ENCODE data around the gene KCNT2. TPM values are rescaled to one million over a fixed set of nuclear protein-coding genes. Genes with fewer than 3 reads are reported as not detected.
"Not testable (repeated sequence)": the region's sequence is repeated elsewhere in the genome, so short reads cannot be mapped to it uniquely, and the experiment has no call there.

KCNT2 gene
- under 1 TPM; 0.79 to 0.98 TPM for total RNA-seq
- long read RNA-seq, partial matches to known transcripts: 1 of 1 reads
- long read RNA-seq, other reads (novel, unspliced or antisense): 0 of 1 reads

DNA sequence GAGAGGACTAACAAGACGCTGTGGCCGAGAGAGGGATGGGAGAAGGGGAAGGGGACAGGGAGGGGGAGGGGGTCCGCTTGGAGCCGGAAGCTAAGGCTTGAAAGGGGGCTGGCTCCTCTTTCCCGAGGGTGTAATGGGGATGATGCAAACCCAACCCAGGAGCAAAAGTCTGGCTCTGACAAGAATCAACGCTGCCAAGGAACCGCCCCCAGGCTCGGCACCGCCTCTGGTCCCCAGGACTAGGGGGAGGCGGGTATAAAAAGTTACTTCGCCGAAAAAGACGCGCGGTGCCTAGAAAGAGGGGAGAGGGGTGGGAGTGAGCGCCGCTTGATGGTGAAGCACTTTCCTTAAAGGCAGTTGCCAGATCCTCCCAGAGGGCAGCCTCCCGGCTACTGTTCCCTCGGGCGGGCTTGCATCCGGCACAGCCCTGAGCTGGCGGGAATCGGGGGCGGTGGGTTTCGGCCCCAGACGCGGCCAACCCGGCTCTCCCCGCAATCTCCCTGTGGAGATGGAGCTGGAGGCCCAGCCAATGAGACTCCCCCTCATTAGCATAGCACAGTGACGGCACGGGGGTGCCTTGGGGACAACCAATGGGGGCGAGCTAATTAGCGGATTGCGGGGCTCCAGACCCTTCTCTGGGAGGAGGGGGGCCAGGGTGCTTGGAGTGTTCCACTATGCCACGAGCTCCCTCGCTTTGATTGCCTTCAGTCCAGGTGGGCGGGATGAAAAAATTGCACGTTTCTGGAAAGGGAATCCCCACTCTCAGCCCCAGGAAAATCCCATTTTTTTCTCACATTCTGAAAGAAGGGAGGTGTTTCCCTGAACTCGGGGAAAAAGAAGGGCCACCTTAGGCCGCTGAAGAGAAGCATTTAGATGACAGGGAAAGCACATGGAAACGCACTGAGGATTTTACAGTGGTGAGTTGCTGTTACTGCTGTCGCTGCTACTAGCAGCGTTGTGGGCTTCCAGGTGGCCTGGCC lies at the start of gene KCNT2:
Gene KCNT2 (minus strand): TSS at position 51 of the 980 bp plus-strand sequence. CDS start 131 bp downstream, outside the sequence.
- intact Hi-C loops (cut with DNase I, micrococcal nuclease): no loop called here
- DNase-seq: peak; percentile 22 to 28
- ATAC-seq: no peak

DNA sequence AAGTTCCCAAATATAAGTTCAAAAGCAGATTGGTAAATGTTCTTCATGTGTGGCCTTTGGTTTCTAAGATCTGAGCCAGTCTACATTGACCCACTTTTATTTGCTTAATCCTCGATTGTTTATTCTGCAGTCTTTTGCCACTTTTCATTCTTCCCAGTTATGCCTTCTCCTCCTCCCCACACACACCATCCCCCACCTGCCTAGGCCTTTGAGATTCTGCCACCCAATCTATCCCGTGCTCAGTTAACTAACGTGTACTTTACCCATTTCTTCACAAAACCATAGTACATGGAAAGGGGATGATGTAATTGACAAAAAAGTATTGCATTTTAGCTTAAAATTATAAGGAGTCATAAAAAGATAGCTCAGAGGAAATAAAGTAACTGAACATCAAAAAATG lies 47.3 kb upstream of the KCNT2 start:
- no peak for DNase-seq
- no peak for ATAC-seq

DNA sequence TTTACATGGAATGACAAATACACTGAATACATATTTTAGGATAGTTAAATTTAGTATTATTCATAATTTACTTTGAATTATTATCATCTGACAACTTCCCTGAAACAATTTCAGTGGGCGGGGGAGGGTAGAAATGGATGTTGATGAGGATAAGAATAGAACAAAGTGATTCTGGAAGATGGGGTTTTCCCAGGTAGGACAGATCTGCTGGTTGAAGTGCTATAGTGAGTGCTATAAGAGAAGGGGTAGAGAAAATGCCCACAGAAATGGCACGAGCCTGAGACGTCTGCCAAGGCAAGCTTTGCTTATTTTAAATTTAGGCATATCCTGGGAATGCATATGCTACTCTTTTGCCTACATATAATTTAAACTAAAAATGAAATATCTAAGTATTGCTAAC lies 46.8 kb upstream of the KCNT2 start:
- intact Hi-C loops (cut with DNase I, micrococcal nuclease): no loop called here
- no peak for DNase-seq
- ATAC-seq: no peak

More for the DNA sequence above, 47.3 kb upstream of the KCNT2 start:
- intact Hi-C loops (cut with DNase I, micrococcal nuclease): no loop called here

- ATAC-seq (no peak), DNase-seq (no peak)
- intact Hi-C loops (cut with DNase I, micrococcal nuclease): no loop called here
These were observed 46.0 kb upstream of the KCNT2 start for GRCh38 chr1:196654271-196654670.

DNA sequence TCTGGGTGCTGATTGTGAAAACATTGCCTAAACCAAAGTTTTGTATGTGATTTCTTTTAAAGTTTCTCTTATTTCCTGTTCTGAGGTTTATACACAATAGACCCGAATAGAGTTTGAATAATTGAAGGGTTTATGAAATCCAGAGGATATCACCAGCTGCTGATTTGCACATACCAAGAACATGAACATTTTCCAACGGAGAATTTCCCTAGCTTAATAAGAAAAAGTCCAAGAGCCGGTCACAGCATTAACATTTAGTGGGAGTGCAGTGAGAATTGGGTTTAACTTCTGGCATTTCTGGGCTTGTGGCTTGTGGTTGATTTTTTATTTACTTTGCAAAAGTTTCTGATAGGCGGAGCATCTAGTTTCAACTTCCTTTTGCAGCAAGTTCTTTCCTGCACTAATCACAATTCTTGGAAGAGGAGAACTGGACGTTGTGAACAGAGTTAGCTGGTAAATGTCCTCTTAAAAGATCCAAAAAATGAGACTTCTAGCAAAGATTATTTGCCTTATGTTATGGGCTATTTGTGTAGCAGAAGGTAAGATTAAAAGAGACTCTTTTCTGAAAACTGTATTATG lies 43.5 kb upstream of the KCNT2 start, which contains the start of gene CFH:
Gene CFH (plus strand): TSS at position 407 of the 579 bp plus-strand sequence. CDS start 75 bp downstream, at position 482.
- intact Hi-C loops (cut with DNase I, micrococcal nuclease): no loop called here
- ATAC-seq (no peak), DNase-seq (no peak)

DNA sequence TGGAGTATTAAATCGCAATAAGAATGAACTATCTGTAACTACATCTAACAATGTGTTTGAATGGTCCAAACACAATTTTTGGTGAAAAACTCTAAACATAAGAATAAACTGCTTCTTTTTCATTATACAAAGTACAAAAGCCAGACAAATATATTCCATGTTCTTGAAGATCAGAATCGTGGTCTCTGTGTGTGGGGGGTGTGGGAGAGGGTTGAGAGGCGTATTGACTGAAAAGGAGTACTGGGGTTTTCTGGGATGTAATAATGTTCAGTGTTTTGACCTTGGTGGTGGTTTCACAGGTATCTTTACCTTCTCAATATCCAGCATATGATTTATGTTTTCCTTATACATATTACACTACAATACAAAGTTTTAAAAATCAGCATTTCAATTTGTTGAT lies 42.8 kb upstream of the KCNT2 start:
- ATAC-seq: no peak
- intact Hi-C loops (cut with DNase I, micrococcal nuclease): no loop called here
- no peak for DNase-seq

DNA sequence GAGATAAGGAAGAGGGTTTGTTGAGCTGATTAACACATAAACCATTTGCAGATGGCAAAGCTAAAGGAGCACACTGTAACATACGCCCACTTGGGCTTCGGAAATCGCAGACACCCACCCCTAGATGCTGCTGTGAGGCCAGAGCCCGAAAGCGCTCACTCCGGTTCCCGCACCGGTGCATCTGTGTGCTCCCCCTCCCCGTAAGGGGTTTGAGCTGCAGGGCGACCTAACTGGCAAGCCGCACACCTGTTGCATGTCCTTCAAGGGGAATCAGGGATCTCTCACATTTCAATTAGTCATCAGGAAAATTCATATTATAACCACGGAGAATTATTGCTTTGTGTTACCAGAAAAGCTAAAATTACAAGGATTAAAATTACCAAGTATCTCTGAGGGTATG lies 42.2 kb upstream of the KCNT2 start:
- intact Hi-C loops (cut with DNase I, micrococcal nuclease): no loop called here
- DNase-seq (no peak), ATAC-seq (no peak)

- intact Hi-C loops (cut with DNase I, micrococcal nuclease): no loop called here
- ATAC-seq: no peak
These were observed 41.8 kb upstream of the KCNT2 start for GRCh38 chr1:196649990-196650389.

GRCh38 chr1:196640976-196641375 lies 32.7 kb upstream of the KCNT2 start:
- DNase-seq (no peak), ATAC-seq (no peak)
- intact Hi-C loops (cut with DNase I, micrococcal nuclease): no loop called here

More at GRCh38 chr1:196649990-196650389, 41.8 kb upstream of the KCNT2 start:
- no peak for DNase-seq

- DNase-seq; intact Hi-C loops (cut with DNase I, micrococcal nuclease); ATAC-seq: not testable (repeated sequence)
These were observed 31.1 kb upstream of the KCNT2 start for GRCh38 chr1:196639291-196639690.

DNA sequence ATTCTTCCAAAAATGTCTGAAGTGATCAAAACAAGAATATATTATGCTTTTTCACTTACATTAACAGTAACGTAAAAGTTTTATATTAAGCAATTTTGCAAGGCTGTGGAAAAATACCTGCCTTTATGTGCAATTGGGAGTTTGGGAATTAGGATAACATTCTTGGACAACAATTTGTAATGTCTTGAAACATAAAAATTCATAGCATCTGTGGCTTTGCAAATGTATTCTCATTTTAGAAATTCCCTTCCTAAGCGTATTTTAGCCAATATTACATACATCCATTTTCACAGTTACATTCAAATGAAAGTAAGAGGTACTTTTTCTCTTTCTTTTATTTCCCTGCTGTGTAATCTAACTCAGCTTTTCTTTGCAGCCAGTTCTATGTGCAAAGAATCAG lies 30.2 kb upstream of the KCNT2 start:
- intact Hi-C loops (cut with DNase I, micrococcal nuclease): no loop called here
- DNase-seq (no peak), ATAC-seq (no peak)

DNA sequence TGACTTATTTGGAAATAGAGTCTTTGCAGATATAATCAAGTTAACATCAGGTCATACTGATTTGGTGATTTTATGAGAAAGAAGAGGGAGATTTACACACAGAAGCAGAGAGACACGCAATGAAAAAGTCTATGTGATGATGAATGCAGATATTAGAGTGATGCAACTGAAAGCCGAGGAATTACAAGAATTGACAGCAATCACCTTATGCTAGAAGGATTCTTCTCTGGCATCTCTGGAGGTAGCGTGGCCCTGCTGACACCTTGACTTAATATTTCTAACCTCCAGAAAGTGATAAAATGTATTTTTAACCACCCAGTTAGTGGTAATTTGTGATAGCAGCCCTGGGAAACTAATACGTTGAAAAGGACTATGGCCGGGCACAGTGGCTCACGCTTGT lies 29.4 kb upstream of the KCNT2 start:
- intact Hi-C loops (cut with DNase I, micrococcal nuclease): no loop called here
- ATAC-seq: no peak
- DNase-seq: no peak

DNA sequence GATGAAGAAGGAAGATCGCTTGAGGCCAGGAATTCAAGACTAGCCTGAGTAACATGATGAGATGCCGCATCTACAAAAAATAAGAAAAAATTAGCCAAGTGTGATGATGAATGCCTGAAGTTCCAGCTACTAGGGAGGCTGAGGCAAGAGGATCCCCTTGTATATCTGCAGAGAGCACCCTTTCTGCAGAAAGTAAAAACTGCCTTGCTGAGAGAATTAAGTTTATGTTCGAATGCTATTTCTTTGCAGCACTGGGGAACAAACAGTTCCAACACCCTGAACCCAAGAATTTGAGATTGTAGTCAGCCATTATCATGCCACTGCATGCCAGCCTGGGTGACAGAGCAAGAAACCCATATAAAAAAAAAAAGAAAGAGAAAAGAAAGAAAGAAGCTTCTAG lies 20.6 kb upstream of the KCNT2 start:
- DNase-seq: no peak
- no peak for ATAC-seq
- intact Hi-C loops (cut with DNase I, micrococcal nuclease): no loop called here

DNA sequence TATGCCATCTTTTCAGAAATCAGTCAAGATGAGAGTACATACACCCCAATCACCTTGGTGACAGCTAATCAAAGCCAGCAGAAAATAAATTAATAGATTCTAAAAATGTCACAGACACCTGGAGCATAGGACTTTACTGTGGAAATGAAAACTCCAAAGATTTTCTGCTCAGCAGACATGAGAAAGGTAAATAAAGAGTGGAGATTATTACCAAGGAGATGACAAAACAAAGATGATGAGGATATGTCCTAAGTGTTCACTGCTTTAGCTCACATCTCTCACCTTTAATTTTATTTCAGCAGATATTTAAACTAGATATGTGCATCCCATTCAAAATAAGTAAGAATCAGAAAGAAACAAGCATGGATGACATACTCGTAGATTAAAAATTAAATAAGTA lies 14.8 kb upstream of the KCNT2 start:
- ATAC-seq (no peak), DNase-seq (no peak)
- intact Hi-C loops (cut with DNase I, micrococcal nuclease): no loop called here

GRCh38 chr1:196619721-196620120 lies 11.5 kb upstream of the KCNT2 start:
- no peak for DNase-seq
- ATAC-seq: no peak
- intact Hi-C loops (cut with DNase I, micrococcal nuclease): no loop called here

DNA sequence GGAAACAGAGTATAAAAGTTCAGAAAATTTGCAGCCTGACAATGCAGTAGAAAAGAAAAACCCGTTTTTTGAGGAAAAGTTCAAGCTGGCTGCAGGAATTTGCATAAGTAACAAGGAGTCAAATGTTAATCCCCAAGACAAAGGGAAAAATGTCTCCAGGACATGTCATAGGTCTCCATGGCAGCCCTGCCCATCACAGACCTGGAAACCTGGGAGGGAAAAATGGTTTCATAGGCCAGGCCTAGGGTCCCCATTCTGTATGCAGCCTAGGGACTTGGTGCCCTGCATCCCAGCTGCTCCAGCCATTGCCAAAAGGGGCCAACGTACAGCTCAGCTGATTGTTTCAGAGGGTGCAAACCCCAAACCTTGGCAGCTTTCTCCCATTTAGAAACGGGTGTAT lies 3.6 kb upstream of the KCNT2 start:
- no peak for ATAC-seq
- DNase-seq: no peak
- intact Hi-C loops (cut with DNase I, micrococcal nuclease): no loop called here

DNA sequence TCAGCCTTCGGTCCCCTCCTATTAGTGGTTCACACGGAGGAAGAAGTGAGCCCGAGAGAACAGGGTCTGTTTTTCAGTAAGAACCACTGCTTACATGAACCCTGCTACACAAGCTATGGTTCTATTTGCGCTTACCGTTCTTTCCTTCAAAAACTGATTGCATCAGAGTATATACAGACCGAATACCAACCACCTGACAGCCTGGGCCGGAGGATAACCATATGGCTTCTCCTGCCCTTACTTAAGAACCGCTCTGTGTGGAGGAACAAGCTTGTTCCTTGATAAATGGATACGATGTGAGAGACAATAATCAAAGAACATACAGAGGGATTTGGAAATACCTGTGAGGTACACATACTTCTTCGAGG lies 1.1 kb upstream of the KCNT2 start:
- DNase-seq (no peak), ATAC-seq (no peak)

DNA sequence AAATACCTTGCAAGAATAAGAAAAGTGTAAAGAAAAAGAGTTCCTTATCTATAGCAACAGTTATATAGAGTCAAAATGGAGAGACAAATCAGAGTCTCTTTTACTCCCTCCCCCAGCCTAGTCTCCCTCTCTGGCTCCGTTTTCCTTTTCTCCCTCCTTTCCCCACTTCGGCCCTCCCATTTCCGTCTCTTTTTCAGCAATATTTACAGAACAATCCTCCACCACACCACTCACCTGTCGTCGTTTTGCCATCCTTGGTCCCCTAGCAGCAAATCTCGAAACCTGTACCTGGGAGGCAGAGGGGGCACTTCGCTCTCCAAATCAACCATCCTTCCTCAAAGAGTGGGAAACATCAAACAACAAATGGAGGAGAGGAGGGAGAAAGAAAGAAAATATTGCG lies 259 bp downstream of the KCNT2 start:
- ATAC-seq (no peak), DNase-seq (no peak)
- intact Hi-C loops (cut with DNase I, micrococcal nuclease): no loop called here

More for the DNA sequence above, 1.1 kb upstream of the KCNT2 start:
- intact Hi-C loops (cut with DNase I, micrococcal nuclease): no loop called here

DNA sequence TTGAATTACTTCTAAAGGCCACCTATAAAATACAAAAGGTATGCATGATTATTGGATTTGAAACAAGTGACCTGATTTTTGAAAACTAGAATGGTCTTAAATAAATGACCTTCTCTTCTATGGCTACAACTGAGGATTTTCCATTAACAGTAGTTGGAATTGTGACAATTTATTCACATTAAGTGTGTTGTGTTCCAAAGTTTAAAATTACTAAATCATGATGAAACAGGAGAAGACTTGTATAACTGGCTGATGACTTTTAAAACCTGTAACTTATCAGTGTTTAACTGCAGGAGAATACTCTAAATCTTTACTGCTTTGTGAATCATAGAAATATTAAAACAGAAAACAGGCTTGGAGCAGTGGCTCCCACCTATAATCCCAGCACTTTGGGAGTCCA lies 4.6 kb downstream of the KCNT2 start:
- intact Hi-C loops (cut with DNase I, micrococcal nuclease): no loop called here
- ATAC-seq (no peak), DNase-seq (no peak)
